GM19372 (cell line): ENCODE data around the gene SLC25A39.
A peak's percentile ranks its signal among the peaks of the same experiment; 100 is the strongest.
"Not testable (repeated sequence)": the region's sequence is repeated elsewhere in the genome, so short reads cannot be mapped to it uniquely, and the experiment has no call there.

Experiments
- ATAC-seq: cut with Tn5 transposase; IDR thresholded peaks from one replicate; pipeline ENCODE4 v1.9.1; 2021; ENCODE audit warnings: mild to moderate bottlenecking, low read depth, moderate library complexity; ENCODE audit not compliant: unreplicated experiment

The SLC25A39 gene

DNA sequence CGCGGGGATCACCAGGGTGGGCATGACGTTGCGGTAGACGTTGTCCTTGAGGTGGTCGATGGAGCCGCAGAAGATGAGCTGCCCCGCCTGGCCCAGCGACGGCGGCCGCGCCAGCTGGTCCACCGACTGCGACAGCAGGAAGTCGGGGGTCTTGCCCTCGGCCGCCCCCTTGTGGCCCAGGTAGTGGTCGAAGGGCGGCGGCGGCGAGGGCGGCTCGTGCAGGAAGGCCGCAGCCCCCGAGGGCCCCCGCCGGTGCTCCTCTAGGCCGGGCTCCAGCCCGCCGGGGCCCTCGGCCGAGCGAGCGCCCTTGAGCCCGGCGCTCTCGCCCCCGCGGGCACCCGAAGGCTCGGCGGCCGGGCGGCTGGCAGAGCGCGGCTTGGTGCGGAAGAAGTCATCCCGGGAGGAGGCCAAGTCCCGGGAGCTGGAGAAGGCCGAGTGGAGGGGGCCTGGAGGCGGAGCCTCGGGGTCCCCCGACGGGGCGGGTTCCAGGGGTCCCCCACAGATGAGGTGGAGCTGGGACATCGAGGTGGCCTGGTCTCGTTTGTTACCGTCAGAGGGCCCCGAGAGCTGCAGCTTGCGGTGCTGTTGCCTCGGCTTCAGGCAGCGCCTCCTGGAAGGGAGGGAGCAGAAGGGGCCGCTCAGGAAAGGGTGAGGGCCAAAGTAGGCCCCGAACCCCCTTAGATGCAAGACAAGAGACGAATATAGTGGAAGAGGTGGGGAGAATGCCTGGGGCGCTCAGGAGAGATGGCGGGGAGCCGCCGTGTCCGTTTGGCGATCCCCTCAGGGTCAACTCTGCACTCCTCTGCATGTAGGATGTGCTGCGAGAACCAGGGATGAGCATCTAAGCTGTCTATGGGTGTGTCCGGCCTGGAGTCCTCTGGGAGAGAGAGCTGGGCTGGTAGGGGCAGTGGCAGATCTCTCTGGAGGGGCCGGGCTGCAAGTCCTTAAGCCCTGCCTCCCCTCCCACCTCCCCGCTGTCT lies 30.2 kb upstream of the SLC25A39 start:
- no peak for ATAC-seq

DNA sequence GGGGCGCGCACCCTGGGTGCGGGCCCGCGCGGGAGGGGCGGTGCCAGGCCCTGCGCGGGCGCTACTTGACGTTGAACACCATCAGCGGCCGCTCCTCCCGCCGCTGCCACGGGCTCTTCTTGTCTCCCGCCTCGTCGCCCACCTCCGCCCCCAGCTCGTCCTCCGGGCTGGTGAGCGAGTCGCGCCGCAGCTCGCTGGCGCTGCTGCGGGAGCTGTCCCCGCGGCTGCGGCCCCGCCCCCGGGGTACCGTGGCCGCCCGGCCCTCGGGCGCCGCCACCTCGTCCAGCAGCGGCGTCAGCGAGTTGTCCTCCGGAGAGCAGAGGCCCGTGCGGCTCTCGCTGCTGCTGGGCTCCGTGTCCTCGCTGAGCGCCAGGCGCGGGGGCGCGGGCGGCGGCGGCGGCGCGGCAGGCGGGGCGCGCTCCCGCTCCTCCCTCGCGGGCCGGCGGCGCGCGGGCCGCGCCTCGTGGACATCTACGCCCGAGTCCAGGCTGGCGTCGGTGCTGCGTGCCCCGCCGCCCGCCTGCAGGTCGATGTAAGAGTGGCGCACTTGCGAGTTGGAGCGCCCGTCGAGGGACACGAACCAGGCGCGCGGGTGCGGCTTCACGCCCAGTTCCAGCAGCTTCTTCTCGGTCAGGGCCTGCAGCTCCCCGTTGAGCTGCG lies 29.2 kb upstream of the SLC25A39 start:
- no peak for ATAC-seq

DNA sequence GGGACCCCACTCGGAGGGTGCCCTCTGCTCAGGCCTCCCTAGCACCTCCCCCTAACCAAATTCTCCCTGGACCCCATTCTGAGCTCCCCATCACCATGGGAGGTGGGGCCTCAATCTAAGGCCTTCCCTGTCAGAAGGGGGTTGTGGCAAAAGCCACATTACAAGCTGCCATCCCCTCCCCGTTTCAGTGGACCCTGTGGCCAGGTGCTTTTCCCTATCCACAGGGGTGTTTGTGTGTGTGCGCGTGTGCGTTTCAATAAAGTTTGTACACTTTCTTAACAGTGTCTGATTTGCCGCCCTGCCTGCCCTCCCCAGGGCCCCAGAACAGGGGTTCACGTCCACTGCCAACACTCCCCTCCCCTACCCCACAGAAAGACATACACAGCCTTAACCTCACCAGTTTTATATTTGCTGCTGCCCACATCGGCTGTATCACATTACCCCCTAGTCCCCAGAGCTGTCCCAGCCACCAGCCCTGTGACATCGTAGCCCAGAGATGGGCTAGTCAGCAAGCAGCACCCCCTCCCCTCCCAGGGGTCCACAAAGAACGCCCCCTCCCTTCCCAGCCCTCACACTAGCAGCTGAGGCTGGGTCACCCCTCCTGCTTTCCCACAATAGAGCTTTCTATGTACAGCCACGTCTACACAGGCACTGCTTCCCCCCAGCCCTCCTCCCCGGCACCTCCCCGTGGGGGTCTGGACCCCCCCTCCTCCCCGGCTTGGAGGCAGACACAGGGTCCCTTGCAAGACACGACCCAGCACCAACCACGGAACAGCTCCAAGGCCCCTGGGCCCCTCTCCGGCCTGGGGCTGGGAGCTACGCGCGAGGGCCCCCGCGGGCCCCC lies 28.4 kb upstream of the SLC25A39 start:
- ATAC-seq = no peak

DNA sequence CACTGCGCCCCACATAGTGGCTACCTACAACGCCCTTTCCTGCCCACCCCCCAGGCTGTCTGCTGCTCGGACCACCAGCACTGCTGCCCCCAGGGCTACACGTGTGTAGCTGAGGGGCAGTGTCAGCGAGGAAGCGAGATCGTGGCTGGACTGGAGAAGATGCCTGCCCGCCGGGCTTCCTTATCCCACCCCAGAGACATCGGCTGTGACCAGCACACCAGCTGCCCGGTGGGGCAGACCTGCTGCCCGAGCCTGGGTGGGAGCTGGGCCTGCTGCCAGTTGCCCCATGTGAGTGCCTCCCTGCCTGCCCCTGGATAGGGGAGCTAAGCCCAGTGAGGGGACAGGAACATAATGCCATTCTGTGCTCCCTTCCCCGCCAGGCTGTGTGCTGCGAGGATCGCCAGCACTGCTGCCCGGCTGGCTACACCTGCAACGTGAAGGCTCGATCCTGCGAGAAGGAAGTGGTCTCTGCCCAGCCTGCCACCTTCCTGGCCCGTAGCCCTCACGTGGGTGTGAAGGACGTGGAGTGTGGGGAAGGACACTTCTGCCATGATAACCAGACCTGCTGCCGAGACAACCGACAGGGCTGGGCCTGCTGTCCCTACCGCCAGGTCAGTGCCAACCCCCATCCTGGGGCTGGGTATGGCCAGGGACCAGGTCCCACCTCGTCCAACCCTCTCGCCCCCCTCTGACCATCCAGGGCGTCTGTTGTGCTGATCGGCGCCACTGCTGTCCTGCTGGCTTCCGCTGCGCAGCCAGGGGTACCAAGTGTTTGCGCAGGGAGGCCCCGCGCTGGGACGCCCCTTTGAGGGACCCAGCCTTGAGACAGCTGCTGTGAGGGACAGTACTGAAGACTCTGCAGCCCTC lies 27.6 kb upstream of the SLC25A39 start:
- no peak for ATAC-seq

DNA sequence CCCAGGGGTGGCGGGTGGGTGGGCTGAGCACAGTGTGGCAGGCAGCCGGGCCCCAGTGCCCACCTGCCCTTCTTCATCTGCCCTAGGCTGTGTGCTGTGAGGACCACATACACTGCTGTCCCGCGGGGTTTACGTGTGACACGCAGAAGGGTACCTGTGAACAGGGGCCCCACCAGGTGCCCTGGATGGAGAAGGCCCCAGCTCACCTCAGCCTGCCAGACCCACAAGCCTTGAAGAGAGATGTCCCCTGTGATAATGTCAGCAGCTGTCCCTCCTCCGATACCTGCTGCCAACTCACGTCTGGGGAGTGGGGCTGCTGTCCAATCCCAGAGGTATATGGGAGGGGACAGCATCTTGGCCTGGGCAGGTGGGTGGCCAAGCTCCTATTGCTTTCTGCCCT lies 26.8 kb upstream of the SLC25A39 start:
- ATAC-seq = no peak

DNA sequence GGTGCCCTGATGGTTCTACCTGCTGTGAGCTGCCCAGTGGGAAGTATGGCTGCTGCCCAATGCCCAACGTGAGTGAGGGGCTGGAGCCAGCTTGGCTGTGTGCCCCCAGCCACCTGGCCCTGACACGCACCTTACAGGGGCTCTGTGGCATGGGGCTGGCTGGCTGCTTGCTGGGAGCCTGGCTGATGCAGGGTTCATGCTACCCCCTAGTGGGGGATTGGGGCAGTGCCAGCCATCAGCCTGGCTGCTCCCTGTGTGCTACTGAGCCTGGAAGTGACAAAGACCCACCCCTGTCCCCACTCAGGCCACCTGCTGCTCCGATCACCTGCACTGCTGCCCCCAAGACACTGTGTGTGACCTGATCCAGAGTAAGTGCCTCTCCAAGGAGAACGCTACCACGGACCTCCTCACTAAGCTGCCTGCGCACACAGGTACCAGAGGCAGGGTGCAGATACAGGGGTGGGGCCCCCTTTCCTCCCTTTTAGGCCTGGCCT lies 26.2 kb upstream of the SLC25A39 start:
- ATAC-seq = no peak

DNA sequence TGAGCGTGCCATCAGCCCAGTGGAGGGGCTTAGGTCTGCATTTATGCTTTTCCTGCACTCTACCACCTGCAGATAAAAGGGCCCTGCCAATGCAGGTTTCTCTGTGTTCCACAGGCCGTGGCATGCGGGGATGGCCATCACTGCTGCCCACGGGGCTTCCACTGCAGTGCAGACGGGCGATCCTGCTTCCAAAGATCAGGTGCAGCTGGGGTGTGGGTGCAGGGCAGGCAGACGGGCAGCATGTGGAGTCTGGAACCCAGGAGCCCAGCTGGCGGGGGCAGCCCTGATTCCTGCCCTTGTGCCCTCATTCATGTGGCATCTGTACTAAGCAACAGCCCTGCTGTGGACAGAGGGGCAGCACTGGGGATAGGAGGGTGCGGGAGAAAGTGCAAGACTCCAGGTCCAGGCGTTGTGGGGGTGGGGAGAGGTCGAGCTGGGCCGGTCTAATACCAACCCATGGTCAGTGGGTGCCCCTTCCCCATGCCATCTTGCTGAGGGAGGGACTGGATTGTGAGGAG lies 25.0 kb upstream of the SLC25A39 start:
- ATAC-seq = no peak

DNA sequence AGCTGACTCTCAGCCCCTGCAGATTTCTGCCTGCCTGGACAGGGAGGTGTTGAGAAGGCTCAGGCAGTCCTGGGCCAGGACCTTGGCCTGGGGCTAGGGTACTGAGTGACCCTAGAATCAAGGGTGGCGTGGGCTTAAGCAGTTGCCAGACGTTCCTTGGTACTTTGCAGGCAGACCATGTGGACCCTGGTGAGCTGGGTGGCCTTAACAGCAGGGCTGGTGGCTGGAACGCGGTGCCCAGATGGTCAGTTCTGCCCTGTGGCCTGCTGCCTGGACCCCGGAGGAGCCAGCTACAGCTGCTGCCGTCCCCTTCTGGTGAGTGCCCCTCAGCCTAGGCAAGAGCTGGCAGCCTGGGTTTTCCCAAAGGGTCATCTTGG lies 24.4 kb upstream of the SLC25A39 start:
- no peak for ATAC-seq

DNA sequence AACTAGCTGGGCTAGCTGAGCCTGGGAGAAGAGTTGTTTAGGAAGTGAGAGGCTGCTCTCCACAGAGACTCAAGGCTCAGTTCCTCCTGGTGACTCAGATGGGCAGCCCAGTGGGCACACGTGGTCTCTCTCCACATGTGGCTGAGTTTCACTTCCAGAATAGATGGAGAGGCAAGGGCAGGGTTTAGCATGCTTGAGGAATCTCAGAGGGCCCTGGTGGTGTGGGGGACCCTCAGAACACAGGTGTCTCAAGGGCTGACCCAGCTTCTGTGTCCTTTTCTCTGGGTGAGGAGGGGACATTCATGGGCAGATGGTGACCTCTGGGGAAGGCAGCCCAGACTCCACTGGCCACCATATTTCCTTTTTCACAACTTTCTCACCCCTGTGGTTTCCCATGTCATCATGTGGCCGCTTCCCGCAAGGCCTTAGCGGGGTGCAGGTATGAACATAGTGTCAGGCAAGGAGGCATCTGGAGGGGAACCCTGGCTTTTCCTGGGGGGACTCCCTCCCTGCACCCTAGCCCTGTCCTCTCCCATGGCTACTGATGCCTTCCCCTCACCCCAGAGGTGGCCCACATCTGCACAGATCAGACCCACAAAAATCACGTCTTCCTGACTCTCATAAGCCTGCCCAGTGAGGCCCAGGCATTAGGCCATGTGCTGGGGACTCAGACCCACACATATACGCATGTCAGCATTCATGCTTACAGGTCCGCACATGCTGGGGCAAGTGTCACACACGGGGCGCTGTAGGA lies 23.8 kb upstream of the SLC25A39 start:
- ATAC-seq = no peak

DNA sequence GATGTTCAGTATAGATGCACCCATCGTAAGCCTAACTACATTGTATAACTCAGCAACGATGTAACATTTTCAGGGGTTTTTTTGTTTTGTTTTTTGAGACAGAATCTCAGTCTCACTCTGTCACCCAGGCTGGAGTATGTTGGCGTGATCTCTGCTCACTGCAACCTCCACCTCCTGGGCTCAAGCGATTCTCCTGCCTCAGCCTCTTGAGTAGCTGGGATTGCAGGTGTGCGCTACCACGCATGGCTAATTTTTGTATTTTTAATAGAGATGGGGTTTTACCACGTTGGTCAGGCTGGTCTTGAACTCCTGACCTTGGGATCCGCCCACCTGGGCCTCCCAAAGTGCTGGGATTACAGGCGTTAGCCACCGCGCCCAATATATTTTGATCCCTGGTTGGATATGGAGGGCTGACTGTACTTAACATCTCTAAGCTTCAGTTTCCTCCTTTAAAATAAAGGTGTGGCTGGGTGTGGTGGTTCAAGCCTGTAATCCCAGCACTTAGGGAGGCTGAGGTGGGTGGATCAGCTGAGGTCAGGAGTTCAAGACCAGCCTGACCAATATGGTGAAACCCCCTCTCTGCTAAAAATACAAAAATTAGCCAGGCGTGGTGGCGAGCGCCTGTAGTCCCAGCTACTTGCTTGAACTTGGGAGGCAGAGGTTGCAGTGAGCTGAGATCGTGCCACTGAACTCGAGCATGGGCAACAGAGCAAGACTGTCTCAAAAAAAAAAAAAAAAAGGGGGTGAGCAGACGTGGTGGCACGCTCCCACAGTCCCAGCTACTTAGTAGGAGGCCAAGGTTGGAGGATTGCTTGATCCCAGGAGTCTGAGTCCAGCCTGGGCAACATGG lies 22.8 kb upstream of the SLC25A39 start:
- ATAC-seq = not testable (repeated sequence)

DNA sequence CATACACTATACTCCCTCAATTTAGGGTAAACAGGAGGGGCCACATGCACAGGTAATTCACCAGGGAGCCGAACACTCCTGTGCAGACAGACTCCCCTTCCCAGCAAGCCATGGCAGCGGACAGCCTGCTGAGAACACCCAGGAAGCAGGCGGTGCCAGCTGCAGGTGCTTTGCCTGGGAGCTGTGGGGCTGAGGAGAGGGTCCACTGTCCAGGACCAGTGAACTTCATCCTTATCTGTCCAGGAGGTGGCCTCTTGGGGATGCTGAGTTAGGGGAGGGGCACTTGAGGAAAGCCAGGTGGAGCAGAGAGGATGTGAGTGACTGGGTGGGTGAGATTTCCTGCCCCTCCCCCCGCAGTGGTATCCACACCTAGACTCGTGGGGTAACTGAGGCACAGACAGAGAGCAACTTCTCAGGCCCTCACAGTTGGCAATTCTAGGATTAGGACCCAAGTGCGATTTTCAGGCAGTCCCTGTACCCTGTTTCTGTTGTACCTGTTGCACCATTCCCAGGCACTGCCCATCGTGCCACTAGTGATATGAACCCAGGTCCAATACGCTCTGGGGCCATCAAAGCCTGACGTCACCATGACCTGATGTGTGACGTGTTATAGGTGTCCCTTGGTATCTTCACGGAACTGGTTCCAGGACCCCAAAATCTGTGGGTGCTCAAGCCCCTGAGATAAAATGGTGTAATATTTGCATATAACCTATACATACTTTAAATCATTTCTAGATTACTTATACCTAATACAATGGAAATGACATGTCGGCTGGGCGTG lies 21.6 kb upstream of the SLC25A39 start:
- no peak for ATAC-seq

DNA sequence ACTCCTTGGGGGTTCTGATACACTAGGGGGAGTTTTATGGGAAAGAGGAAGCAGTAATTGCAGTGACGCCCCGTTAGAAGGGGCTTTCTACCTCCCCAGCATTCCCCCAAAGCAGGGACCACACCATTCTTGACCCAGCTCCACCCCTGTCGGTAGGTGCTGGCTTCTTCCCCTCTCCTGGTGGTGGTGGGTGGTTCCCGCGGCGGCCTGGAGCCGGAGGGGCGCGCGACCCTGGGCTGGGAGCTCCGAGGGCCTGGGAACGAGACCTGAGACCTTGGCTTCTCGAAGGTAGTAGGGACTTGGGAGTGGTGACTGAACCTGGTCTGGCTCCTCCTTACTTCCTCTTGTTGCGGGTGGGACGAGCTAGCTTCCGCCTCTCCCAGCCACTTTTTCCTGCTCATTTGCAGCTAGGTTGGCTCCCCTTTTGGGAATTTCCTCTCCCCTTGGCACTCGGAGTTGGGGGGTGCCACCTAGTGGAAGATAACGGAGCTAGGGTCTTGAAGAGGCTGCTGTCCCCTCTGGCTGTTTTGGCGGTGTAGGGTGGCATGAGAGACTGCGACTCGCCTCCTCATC lies 20.9 kb upstream of the SLC25A39 start:
- peak; percentile 7 for ATAC-seq

DNA sequence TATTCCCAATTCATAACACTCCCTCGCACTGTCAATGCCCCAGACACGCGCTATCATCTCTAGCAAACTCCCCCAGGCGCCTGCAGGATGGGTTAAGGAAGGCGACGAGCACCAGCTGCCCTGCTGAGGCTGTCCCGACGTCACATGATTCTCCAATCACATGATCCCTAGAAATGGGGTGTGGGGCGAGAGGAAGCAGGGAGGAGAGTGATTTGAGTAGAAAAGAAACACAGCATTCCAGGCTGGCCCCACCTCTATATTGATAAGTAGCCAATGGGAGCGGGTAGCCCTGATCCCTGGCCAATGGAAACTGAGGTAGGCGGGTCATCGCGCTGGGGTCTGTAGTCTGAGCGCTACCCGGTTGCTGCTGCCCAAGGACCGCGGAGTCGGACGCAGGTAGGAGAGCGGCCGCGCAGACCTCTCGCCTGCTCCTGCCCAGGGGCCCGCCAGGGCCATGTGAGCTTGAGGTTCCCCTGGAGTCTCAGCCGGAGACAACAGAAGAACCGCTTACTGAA lies 20.4 kb upstream of the SLC25A39 start, which contains the start of gene GRN:
GRN (plus strand) TSS at position 364 of the 515 bp plus-strand sequence. CDS start 3,863 bp downstream, outside the sequence.
- peak; percentile 69 for ATAC-seq

DNA sequence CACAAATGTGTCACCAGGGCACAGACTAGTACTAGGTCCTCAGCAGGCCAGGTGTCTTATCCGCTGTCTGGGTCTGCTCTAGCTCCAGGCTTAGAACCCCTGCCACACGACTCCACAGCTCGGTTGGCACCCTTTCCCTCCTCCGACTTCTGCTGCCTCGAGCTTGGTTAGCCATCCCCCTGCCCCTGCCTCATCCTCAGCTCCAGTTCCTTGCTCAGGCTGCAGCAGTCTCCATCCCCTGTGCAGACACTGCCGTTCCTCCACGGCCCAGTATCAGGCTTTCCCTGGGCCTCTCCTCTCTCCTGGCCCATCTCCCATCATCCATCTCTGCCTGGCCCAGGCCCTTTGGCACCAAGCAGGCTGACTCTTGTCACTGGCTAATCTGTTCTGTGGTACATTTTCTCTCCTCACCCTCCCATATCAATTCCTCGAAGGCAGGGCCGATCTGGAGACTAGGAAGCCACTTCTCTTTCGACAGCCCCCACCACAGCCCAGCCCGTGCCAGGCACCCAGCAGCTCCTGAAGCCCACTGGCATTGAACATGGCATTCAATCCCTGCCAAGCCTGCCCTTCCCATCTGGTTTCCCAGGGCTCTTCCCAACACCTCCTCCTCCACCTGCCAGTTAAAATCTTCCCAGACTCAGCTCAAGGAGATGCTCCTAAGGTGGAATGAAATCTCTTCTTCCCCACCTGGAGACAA lies 19.0 kb upstream of the SLC25A39 start:
- ATAC-seq = no peak

DNA sequence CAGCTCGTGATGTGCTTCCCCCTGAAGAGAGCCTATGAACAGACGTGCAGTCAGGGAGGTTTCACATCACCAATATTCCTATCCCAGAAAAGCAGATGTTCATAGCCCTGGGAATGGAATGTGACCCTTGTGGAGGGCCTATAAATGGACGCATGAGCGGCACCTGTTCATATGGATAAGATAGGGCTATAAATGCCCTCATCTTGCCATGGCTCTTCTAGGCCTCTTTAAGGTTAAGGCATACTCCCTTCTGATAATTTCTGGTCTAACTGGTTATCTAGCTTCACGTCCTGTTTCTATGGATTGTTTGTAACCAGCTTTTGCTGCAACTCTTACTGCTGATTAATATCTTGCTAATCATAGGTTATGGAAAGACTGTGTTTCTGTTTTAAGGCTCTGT lies 15.9 kb upstream of the SLC25A39 start:
- ATAC-seq = not testable (repeated sequence)

DNA sequence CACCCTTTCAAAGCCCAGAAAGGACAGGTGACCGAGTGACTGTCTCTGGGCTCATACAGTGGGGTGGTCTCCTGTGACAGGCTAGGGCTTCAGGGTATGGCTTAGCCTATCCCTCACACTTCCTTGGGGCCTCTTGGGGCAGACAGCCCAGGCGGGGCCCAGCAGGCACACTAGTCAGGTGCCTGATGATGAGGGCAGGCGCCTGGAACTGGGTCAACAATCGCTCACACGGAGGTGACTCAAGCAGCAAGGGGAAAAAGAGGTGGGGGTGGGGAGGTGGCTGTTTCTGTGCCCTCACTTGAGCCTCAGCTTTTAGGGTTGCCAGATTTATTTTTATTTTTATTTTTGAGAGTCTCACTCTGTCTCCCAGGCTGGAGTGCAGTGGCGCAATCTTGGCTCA lies 14.1 kb upstream of the SLC25A39 start:
- ATAC-seq = no peak
